HG03378 (cell line): ENCODE measurements around the gene NAT16.
A peak's percentile ranks its signal among the peaks of the same experiment; 100 is the strongest.
"Not testable (repeated sequence)": the region's sequence is repeated elsewhere in the genome, so short reads cannot be mapped to it uniquely, and the experiment has no call there.

Experiments
- ATAC-seq: cut with Tn5 transposase; IDR thresholded peaks from one replicate; pipeline ENCODE4 v1.9.1; 2021; ENCODE audit warnings: mild to moderate bottlenecking, moderate library complexity; ENCODE audit not compliant: unreplicated experiment

The NAT16 gene

GRCh38 chr7:101161692-101162471 is 18.2 kb downstream of the NAT16 start:
- no peak for ATAC-seq

GRCh38 chr7:101160910-101161309 is 19.2 kb downstream of the NAT16 start:
- ATAC-seq = no peak

- ATAC-seq = no peak
These were observed 20.1 kb downstream of the NAT16 start for GRCh38 chr7:101159696-101160674.

- ATAC-seq = no peak
These were observed 23.1 kb downstream of the NAT16 start for GRCh38 chr7:101156866-101157589.

- no peak for ATAC-seq
These were observed 23.8 kb downstream of the NAT16 start for GRCh38 chr7:101156277-101156676.

GRCh38 chr7:101155303-101155702 is 24.8 kb downstream of the NAT16 start:
- no peak for ATAC-seq

- no peak for ATAC-seq
These were observed 25.4 kb downstream of the NAT16 start for GRCh38 chr7:101154693-101155102.

GRCh38 chr7:101153969-101154692 is 26.0 kb downstream of the NAT16 start, which contains the start of gene AP1S1:
AP1S1 (plus strand) TSS chr7:101154476; CDS start chr7:101154515, 39 bp downstream.
- ATAC-seq = peak; percentile 65

GRCh38 chr7:101151908-101152651 is 28.0 kb downstream of the NAT16 start:
- ATAC-seq = no peak

GRCh38 chr7:101140746-101141382 is 39.2 kb downstream of the NAT16 start:
- no peak for ATAC-seq

GRCh38 chr7:101140339-101140699 is 39.8 kb downstream of the NAT16 start:
- ATAC-seq = no peak

- peak; percentile 61 for ATAC-seq
These were observed 41.8 kb downstream of the NAT16 start for GRCh38 chr7:101138213-101138870.

GRCh38 chr7:101137651-101138212 is 42.4 kb downstream of the NAT16 start:
- no peak for ATAC-seq

- no peak for ATAC-seq
These were observed 45.6 kb downstream of the NAT16 start for GRCh38 chr7:101134399-101134980.

GRCh38 chr7:101133621-101134398 is 46.3 kb downstream of the NAT16 start:
- ATAC-seq = no peak

- ATAC-seq = not testable (repeated sequence)
These were observed 47.2 kb downstream of the NAT16 start for GRCh38 chr7:101132626-101133600.
